Measurements from ENCODE around the gene CMBL. TPM values are rescaled to one million over a fixed set of nuclear protein-coding genes. Genes with fewer than 3 reads are reported as not detected.

CMBL gene
- total and polyA plus RNA-seq, 8 donors = 2.7 to 153 (median 19.0) TPM; not detected in 1

DNA sequence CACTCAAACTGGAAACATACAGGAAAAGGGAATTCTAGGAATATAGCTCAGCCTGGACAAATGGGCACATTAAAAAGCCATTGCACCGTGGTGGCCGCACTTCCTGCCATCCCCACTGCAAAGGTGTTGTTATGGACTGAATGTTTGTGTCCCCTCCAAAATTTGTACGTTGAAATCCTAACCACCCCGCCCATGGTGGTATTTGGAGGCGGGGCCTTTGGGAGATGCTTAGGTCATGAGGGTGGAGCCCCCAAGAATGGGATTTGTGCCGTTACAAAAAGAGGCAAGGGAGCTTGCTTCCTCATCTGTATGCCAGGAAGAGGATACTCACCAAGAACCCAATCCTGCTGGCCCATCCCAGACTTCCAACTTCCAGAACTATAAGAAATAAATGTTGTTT lies 1.1 kb upstream of the CMBL start:
- Histone ChIP-seq H3K9me3 (no peaks in the 10 kb centered on the region), H3K4me1 (peaks cover 7 to 52% (median 32%) of the 10 kb centered on the region in 4 donors), H3K4me3 (no peak overlapping the region), H3K27ac (no peak overlapping the region), H3K27me3 (no peaks in the 10 kb centered on the region), H3K36me3 (no peaks in the 10 kb centered on the region)
- TF ChIP-seq EP300 (IDR thresholded peaks at IDR 0.05) = no peak
- no peak for TF ChIP-seq POLR2AphosphoS5 (IDR thresholded peaks at IDR 0.05)
- no peak for TF ChIP-seq POLR2A (IDR thresholded peaks at IDR 0.05)
- TF ChIP-seq, protein P1, sequence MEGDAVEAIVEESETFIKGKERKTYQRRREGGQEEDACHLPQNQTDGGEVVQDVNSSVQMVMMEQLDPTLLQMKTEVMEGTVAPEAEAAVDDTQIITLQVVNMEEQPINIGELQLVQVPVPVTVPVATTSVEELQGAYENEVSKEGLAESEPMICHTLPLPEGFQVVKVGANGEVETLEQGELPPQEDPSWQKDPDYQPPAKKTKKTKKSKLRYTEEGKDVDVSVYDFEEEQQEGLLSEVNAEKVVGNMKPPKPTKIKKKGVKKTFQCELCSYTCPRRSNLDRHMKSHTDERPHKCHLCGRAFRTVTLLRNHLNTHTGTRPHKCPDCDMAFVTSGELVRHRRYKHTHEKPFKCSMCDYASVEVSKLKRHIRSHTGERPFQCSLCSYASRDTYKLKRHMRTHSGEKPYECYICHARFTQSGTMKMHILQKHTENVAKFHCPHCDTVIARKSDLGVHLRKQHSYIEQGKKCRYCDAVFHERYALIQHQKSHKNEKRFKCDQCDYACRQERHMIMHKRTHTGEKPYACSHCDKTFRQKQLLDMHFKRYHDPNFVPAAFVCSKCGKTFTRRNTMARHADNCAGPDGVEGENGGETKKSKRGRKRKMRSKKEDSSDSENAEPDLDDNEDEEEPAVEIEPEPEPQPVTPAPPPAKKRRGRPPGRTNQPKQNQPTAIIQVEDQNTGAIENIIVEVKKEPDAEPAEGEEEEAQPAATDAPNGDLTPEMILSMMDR (IDR thresholded peaks at IDR 0.05) = no peak
- WGBS, 5 donors = 81 to 88% (median 85%) methylated on average over 5 to 6 of the region's 6 CpGs
- intact Hi-C loops (cut with DNase I; ENCODE audit: low total_unique reads) = no loop called here
- DNase-seq = no peak

DNA sequence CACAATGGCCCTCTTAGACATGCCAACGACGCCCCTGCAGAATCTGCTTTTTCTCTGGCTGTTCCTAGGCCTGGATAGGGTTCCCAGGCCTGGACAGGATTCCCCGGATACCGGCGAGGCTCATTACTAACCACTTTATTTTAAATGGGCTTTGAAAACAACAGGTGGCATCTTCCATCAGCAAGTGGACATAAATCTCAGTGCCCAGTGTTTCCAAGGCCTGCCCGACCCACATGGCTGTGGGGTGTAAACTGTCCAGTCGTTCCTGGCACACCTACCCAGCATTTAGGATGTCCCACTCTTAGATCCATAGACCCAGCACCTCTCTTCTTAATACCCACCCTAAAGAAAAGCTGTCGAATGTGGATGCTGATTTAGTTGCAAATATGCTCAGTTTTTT lies 896 bp downstream of the CMBL start:
- no peak for TF ChIP-seq EP300 (IDR thresholded peaks at IDR 0.05)
- no peak for TF ChIP-seq POLR2AphosphoS5 (IDR thresholded peaks at IDR 0.05)
- TF ChIP-seq, protein P1 (IDR thresholded peaks at IDR 0.05) = no peak
- no peak for TF ChIP-seq POLR2A (IDR thresholded peaks at IDR 0.05)
- Histone ChIP-seq H3K27ac (peak overlapping the region in 4 of 5 donors; percentile 77 to 89 (median 82)), H3K27me3 (no peaks in the 10 kb centered on the region), H3K9me3 (no peaks in the 10 kb centered on the region), H3K4me3 (peak overlapping the region; percentile 58 to 68 (median 62)), H3K4me1 (peaks cover 13 to 70% (median 46%) of the 10 kb centered on the region in 4 donors), H3K36me3 (no peaks in the 10 kb centered on the region)
- WGBS, 5 donors = 51 to 70% (median 66%) methylated on average over 8 of the region's 8 CpGs
- intact Hi-C loops (cut with DNase I; ENCODE audit: low total_unique reads) = no loop called here
- DNase-seq = no peak

DNA sequence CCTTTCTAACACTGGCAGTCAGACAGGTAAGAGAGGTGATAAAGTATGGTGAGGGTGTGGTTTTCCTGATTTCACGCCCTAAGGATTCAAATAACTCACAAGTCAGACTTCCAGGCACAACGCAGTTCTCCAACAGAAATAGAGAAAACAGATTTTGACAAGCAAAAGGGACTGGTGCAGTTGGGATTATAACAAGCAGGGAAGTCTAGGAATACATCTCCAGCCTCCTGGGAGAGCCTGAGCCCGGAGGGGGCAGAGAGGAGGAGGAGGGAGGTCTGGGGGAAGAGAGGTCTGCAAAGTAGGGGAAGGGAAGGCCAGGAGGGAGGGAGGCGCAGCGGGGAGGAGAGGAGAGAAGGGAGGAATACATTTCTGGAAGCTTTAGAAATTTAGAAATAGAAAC lies 1.6 kb downstream of the CMBL start:
- WGBS, 5 donors = 41 to 54% (median 49%) methylated on average over 5 of the region's 5 CpGs
- Histone ChIP-seq H3K9me3 (no peaks in the 10 kb centered on the region), H3K27ac (peak overlapping the region; percentile 77 to 89 (median 88)), H3K4me1 (peaks cover 13 to 71% (median 46%) of the 10 kb centered on the region in 4 donors), H3K4me3 (peak overlapping the region in 3 of 4 donors; percentile 62 to 68 (median 62)), H3K36me3 (no peaks in the 10 kb centered on the region), H3K27me3 (no peaks in the 10 kb centered on the region)
- intact Hi-C loops (cut with DNase I; ENCODE audit: low total_unique reads) = no loop called here
- TF ChIP-seq POLR2AphosphoS5 (IDR thresholded peaks at IDR 0.05) (peak in 1 of 3 donors; percentile 37), POLR2A (IDR thresholded peaks at IDR 0.05) (no peak), EP300 (IDR thresholded peaks at IDR 0.05) (no peak)
- TF ChIP-seq, protein P1 (IDR thresholded peaks at IDR 0.05) = no peak
- DNase-seq = no peak

DNA sequence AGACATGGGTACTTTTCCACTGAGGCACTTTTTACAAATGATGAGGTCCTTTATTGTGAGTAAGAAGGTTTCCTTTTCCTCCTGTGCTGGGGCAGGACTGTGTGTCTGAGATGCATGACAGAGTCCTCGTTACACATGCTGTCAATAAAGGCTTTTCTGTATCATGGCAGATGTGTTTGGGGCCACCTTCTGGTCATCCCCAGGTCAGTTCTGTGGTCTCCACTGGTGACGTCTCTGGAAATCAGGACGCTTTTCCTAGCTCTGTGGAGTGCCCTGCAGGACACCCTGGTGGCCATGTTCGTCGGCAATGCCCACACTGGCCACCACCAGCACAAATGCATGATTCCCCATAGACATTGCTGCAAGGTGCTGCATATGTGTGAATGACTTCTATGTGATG lies 2.8 kb downstream of the CMBL start:
- TF ChIP-seq EP300 (IDR thresholded peaks at IDR 0.05) = no peak
- no peak for TF ChIP-seq POLR2A (IDR thresholded peaks at IDR 0.05)
- no peak for TF ChIP-seq POLR2AphosphoS5 (IDR thresholded peaks at IDR 0.05)
- TF ChIP-seq, protein P1 (IDR thresholded peaks at IDR 0.05) = no peak
- no peak overlapping the region for H3K4me3 ChIP-seq
- intact Hi-C loops (cut with DNase I; ENCODE audit: low total_unique reads) = no loop called here
- H3K9me3 ChIP-seq = no peaks in the 10 kb centered on the region
- no peak for DNase-seq
- H3K36me3 ChIP-seq = peaks cover 0 to 4% (median 0%) of the 10 kb centered on the region in 4 donors
- H3K27me3 ChIP-seq = no peaks in the 10 kb centered on the region
- H3K27ac ChIP-seq = peak overlapping the region in 2 of 5 donors; percentile 77 to 89
- WGBS, 5 donors = 84 to 98% (median 90%) methylated on average over 5 of the region's 5 CpGs
- peaks cover 13 to 62% (median 44%) of the 10 kb centered on the region in 4 donors for H3K4me1 ChIP-seq
